Fibroblast of mammary gland (primary cell): ENCODE measurements around the gene RAB24.

Experiments
- DNase-seq: peaks from one replicate; pipeline ENCODE4 v3.0.0-alpha.2; 2010; ENCODE audit warnings: low read depth
- H3K4me3 ChIP-seq: 2 replicates; pipeline ENCODE4 v1.5.1; 2011; ENCODE audit warnings: low read depth, mild to moderate bottlenecking, low read length, moderate library complexity; ENCODE audit not compliant: control insufficient read depth
- TF ChIP-seq, protein P1 (sequence below): conservative IDR thresholded peaks from 2 replicates; pipeline ENCODE4 v1.5.1; 2011; ENCODE audit warnings: low read depth, low read length, inconsistent platforms; ENCODE audit not compliant: control insufficient read depth, insufficient read depth

RAB24 gene

DNA sequence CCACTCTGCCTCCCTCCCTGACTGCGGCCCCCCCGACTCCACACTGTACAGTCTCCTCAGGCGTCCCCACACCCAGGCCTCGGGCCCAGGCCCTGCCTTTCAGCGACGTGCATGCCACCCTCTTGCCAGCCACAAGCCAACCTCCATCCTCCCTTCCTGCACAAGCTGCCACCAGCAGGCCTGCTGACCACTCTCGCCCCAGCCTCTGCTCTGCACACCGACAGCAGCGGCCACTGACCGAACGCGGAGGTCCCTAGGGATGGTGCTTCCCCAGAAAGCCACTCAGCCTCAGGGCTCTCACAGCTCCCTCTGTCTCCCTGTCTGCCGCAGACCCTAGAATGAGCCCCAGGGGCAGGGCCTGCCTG, 29.4 kb upstream of the RAB24 start:
- no peak for DNase-seq
- TF ChIP-seq, protein P1, sequence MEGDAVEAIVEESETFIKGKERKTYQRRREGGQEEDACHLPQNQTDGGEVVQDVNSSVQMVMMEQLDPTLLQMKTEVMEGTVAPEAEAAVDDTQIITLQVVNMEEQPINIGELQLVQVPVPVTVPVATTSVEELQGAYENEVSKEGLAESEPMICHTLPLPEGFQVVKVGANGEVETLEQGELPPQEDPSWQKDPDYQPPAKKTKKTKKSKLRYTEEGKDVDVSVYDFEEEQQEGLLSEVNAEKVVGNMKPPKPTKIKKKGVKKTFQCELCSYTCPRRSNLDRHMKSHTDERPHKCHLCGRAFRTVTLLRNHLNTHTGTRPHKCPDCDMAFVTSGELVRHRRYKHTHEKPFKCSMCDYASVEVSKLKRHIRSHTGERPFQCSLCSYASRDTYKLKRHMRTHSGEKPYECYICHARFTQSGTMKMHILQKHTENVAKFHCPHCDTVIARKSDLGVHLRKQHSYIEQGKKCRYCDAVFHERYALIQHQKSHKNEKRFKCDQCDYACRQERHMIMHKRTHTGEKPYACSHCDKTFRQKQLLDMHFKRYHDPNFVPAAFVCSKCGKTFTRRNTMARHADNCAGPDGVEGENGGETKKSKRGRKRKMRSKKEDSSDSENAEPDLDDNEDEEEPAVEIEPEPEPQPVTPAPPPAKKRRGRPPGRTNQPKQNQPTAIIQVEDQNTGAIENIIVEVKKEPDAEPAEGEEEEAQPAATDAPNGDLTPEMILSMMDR: no peak
- no peak overlapping the region for H3K4me3 ChIP-seq

GRCh38 chr5:177332031-177332895, 28.7 kb upstream of the RAB24 start:
- DNase-seq: no peak
- TF ChIP-seq, protein P1: no peak
- no peak overlapping the region for H3K4me3 ChIP-seq

DNA sequence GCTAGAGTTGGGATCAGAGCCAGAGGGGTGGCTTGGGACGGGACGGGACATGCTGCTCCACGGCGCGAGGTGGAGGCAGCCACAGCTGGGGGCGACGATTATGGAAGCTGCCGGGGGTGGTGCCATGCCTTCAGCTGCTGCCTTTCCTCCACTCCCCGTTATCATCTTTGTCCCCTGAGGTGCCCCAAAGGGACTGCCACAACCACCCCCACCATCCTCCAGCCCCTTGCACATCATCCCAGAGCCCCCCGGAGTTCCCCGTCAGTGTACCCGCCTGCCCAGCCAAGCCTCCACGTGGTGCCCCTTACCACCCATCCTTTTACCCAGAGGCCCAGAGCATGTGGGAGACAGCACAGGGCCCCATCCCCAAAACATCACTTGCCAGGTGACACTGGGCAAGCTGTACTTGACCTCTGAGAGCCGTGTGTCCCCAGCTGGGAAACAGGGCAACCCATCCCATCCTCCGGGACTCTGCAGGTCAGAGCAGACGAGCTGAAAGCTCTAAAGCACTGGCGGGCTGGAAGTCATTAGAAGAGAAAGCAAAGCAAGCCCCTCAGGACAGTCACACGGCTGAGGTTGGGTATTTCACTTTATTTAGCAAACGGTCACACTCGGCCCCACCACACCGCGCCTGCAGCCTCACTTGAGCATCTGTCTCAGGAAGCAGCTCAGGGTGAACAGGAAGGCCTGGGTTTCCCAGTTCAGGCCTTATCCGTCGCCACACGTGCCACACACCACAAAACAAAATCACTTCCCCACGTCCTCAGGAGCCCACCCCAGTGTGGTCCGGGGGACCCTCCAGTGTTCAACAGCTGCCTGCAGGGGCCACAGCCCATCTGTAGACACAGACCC, 27.7 kb upstream of the RAB24 start:
- TF ChIP-seq, protein P1: no peak
- DNase-seq: no peak
- no peak overlapping the region for H3K4me3 ChIP-seq

GRCh38 chr5:177329883-177330282, 26.4 kb upstream of the RAB24 start:
- H3K4me3 ChIP-seq: no peak overlapping the region
- TF ChIP-seq, protein P1: no peak
- DNase-seq: no peak

GRCh38 chr5:177328545-177329231, 25.2 kb upstream of the RAB24 start:
- TF ChIP-seq, protein P1: no peak
- no peak overlapping the region for H3K4me3 ChIP-seq
- DNase-seq: no peak
